Measurements from ENCODE around the gene ASTN2.

- TF ChIP-seq CTCF (conservative IDR thresholded peaks at IDR 0.05 in 1 of 2, IDR thresholded peaks at IDR 0.05 in 1 of 2; ENCODE audit: extremely low read depth in 1 of 2, insufficient read depth in 1 of 2, low read depth in 1 of 2, low read length in 2 of 2) (no peak), EZH2 (IDR thresholded peaks at IDR 0.05; ENCODE audit: borderline replicate concordance, low read length) (no peak)
Measured at GRCh38 chr9:116924462-116925110, 490.3 kb downstream of the ASTN2 start.
